ENCODE results near the gene FAM120A. TPM values are rescaled to one million over a fixed set of nuclear protein-coding genes. Genes with fewer than 3 reads are reported as not detected.
A peak's percentile ranks its signal among the peaks of the same experiment; 100 is the strongest.

The FAM120A gene
- total and polyA plus RNA-seq, 2 of the 13 experiments (the other 11 are each of a cell fraction or from before 2014, with no cell fraction given) = 41.3 to 44.4 TPM

DNA sequence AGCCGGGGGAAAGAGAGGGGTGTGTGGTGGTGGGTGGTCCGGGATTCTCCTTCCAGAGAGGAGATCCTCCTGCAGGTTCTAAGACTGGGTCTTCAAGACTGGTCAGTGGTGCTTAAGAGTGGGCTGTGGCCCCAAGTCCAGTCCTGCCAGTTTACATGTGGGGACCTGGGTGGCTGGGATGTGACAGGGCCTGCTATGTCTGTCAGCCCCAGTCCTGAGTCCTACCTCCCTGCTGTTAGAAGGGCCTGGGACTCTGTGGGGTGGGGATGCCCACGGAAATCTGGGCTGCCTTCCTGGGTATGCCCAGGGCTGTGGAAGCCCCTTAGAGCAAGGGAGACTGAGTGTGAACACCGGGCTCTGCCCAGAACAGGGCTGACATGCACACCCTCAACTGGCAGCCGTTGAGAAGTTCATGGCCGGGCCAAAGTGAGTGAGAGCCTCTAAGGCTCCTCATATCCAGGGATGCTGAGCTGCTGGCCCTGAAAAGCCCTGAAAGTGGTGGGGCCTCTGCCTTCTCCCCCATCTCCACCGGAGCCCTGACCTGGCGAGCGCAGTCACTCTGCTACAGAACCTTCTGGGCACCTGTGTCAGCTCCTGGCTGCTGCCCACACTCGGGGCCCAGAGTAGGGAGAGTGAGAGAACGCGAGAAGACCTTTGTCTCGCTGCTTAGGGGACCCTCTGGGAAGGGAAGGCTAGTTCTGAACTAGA lies 126.6 kb downstream of the FAM120A start (continued):
- TF ChIP-seq, protein P1, sequence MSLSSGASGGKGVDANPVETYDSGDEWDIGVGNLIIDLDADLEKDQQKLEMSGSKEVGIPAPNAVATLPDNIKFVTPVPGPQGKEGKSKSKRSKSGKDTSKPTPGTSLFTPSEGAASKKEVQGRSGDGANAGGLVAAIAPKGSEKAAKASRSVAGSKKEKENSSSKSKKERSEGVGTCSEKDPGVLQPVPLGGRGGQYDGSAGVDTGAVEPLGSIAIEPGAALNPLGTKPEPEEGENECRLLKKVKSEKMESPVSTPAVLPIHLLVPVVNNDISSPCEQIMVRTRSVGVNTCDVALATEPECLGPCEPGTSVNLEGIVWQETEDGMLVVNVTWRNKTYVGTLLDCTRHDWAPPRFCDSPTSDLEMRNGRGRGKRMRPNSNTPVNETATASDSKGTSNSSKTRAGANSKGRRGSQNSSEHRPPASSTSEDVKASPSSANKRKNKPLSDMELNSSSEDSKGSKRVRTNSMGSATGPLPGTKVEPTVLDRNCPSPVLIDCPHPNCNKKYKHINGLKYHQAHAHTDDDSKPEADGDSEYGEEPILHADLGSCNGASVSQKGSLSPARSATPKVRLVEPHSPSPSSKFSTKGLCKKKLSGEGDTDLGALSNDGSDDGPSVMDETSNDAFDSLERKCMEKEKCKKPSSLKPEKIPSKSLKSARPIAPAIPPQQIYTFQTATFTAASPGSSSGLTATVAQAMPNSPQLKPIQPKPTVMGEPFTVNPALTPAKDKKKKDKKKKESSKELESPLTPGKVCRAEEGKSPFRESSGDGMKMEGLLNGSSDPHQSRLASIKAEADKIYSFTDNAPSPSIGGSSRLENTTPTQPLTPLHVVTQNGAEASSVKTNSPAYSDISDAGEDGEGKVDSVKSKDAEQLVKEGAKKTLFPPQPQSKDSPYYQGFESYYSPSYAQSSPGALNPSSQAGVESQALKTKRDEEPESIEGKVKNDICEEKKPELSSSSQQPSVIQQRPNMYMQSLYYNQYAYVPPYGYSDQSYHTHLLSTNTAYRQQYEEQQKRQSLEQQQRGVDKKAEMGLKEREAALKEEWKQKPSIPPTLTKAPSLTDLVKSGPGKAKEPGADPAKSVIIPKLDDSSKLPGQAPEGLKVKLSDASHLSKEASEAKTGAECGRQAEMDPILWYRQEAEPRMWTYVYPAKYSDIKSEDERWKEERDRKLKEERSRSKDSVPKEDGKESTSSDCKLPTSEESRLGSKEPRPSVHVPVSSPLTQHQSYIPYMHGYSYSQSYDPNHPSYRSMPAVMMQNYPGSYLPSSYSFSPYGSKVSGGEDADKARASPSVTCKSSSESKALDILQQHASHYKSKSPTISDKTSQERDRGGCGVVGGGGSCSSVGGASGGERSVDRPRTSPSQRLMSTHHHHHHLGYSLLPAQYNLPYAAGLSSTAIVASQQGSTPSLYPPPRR (CRISPR knock-in tag; IDR thresholded peaks at IDR 0.05; ENCODE audit: borderline replicate concordance) = no peak
- TF ChIP-seq BORCS8-MEF2B (CRISPR knock-in tag; IDR thresholded peaks at IDR 0.05) (no peak), SALL1 (CRISPR knock-in tag; IDR thresholded peaks at IDR 0.05) (0 out of 2 replicates have a peak, but pooled peaks have one; percentile 9), BRD4 (CRISPR knock-in tag; IDR thresholded peaks at IDR 0.05) (0 out of 2 replicates have a peak, but pooled peaks have one; percentile 13), ZNF3 (CRISPR knock-in tag; IDR thresholded peaks at IDR 0.05) (no peak), SAFB2 (CRISPR knock-in tag; IDR thresholded peaks at IDR 0.05; ENCODE audit: borderline replicate concordance, low read depth) (no peak)

DNA sequence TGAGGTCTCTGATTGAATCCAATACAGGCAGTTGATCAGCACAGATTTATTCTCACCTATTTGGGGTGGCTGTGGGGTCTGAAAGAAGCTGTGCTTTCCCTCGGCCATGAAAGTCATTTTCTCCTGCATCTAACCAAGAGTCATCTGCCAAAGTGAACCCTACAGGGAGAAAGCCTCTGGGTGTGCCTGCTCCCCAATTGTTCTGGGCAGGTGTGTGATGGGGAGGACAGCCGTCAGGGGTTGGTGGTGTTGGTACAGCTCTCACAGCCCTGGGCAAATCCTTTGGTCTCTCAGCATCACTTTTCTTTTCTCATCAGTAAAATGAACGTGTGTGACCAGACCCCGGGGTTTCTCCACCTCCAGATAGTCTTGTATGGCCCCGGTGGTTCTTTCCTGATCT lies 127.4 kb downstream of the FAM120A start:
- POLR2A ChIA-PET = interaction anchor here (2.3 kb wide), 1 partner anchor 12 kb away, joined by 8 read pairs; no protein-coding TSS in a partner anchor
- peaks cover 21% of the 10 kb centered on the region for H4K20me1 ChIP-seq (ENCODE audit: insufficient read depth, low read length)
- DNase-seq (ENCODE audit: low spot score) = no peak
- peaks cover 65% of the 10 kb centered on the region for H3K4me1 ChIP-seq (ENCODE audit: insufficient read depth, low read length)
- WGBS (ENCODE audit: low lambda C conversion rate) = 86% methylated on average over 4 of the region's 5 CpGs
- H3K79me2 ChIP-seq (ENCODE audit: insufficient read depth, low read length) = peaks cover 40% of the 10 kb centered on the region
- no peaks in the 10 kb centered on the region; a peak in 1 of 5 replicates for H3K27me3 ChIP-seq (ENCODE audit: control insufficient read depth in 1 of 2, insufficient read depth in 2 of 2, low read length in 2 of 2)
- no peak for FAIRE-seq
- H3K4me3 ChIP-seq (replicated peaks in 1 of 3; ENCODE audit: insufficient read depth in 1 of 3, low read depth in 2 of 3, low read length in 3 of 3) = no peak overlapping the region
- CTCF ChIA-PET (ENCODE audit: low intra/inter-chr PET ratio, low total read pairs) = no interaction called here
- H3K9ac ChIP-seq (ENCODE audit: insufficient read depth, low read depth, low read length) = no peak overlapping the region
- no TSS peak for BruUV-seq (replicated peaks)
- H3K36me3 ChIP-seq (replicated peaks in 1 of 2; ENCODE audit: control insufficient read depth in 1 of 2, insufficient read depth in 2 of 2, low read length in 2 of 2) = no peaks in the 10 kb centered on the region
- no peak overlapping the region for H3K4me2 ChIP-seq (ENCODE audit: low read depth, low read length)
- TF ChIP-seq ZNF468 (CRISPR knock-in tag; IDR thresholded peaks at IDR 0.05) (no peak), ZBTB7B (CRISPR knock-in tag; IDR thresholded peaks at IDR 0.05) (no peak), ZNF121 (CRISPR knock-in tag; IDR thresholded peaks at IDR 0.05) (no peak)
- TF ChIP-seq, protein P2, sequence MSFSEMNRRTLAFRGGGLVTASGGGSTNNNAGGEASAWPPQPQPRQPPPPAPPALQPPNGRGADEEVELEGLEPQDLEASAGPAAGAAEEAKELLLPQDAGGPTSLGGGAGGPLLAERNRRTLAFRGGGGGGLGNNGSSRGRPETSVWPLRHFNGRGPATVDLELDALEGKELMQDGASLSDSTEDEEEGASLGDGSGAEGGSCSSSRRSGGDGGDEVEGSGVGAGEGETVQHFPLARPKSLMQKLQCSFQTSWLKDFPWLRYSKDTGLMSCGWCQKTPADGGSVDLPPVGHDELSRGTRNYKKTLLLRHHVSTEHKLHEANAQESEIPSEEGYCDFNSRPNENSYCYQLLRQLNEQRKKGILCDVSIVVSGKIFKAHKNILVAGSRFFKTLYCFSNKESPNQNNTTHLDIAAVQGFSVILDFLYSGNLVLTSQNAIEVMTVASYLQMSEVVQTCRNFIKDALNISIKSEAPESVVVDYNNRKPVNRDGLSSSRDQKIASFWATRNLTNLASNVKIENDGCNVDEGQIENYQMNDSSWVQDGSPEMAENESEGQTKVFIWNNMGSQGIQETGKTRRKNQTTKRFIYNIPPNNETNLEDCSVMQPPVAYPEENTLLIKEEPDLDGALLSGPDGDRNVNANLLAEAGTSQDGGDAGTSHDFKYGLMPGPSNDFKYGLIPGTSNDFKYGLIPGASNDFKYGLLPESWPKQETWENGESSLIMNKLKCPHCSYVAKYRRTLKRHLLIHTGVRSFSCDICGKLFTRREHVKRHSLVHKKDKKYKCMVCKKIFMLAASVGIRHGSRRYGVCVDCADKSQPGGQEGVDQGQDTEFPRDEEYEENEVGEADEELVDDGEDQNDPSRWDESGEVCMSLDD (CRISPR knock-in tag; IDR thresholded peaks at IDR 0.05; ENCODE audit: borderline replicate concordance) = no peak
- TF ChIP-seq, protein P3, sequence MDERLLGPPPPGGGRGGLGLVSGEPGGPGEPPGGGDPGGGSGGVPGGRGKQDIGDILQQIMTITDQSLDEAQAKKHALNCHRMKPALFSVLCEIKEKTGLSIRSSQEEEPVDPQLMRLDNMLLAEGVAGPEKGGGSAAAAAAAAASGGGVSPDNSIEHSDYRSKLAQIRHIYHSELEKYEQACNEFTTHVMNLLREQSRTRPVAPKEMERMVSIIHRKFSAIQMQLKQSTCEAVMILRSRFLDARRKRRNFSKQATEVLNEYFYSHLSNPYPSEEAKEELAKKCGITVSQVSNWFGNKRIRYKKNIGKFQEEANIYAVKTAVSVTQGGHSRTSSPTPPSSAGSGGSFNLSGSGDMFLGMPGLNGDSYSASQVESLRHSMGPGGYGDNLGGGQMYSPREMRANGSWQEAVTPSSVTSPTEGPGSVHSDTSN (CRISPR knock-in tag; IDR thresholded peaks at IDR 0.05) = no peak
- H3K9me3 ChIP-seq (ENCODE audit: low read length) = no peaks in the 10 kb centered on the region
- in situ Hi-C loops (cut with HindIII; ENCODE audit: extremely low pct_ligation_motif_present, low pct_unique_long_range_greater_than_20kb) = no loop called here
- H3K27ac ChIP-seq (ENCODE audit: extremely low read length, insufficient read depth, low read length) = no peak overlapping the region
- intact Hi-C loops (cut with micrococcal nuclease; ENCODE audit: unreplicated experiment) = no loop called here
- no peak overlapping the region for H2AFZ ChIP-seq (ENCODE audit: low read length)
- no peak for ATAC-seq

All from HepG2 (cell line).